BJ (cell line): ENCODE measurements around the gene CMPK2. TPM values are rescaled to one million over a fixed set of nuclear protein-coding genes. Genes with fewer than 3 reads are reported as not detected.
A peak's percentile ranks its signal among the peaks of the same experiment; 100 is the strongest.

Experiments
- CTCF ChIA-PET: fragments of 350-600 bp; formaldehyde crosslinking; extraction: SDS; loops from one replicate; lab custom pipeline; 2021; ENCODE audit warnings: antibody characterized with exemption, inconsistent platforms; lab: Yijun Ruan, JAX
- POLR2A ChIA-PET: fragments of 300-600 bp; sonication (Branson Sonifier 250); formaldehyde crosslinking; extraction: SDS; loops from one replicate; lab custom pipeline; 2021; ENCODE audit warnings: antibody characterized with exemption; lab: Charles Lee
- DNase-seq: peaks from one replicate; pipeline ENCODE4 v3.0.0-alpha.2; 2011; ENCODE audit warnings: low read depth
- H3K27me3 ChIP-seq: 2 replicates; pipeline ENCODE4 v1.6.0; 2011; ENCODE audit warnings: low read length; ENCODE audit not compliant: control insufficient read depth, insufficient read depth
- H3K36me3 ChIP-seq: 2 replicates; pipeline ENCODE4 v1.5.1; 2011; ENCODE audit warnings: low read length; ENCODE audit not compliant: control insufficient read depth, insufficient read depth
- H3K4me3 ChIP-seq: 2 replicates; pipeline ENCODE4 v1.5.1; 2011; ENCODE audit warnings: low read depth, mild to moderate bottlenecking, control low read depth, low read length
- CTCF ChIP-seq: IDR thresholded peaks from 2 replicates; pipeline ENCODE4 v1.5.1; 2011; ENCODE audit warnings: low read depth, mild to moderate bottlenecking, control low read depth, inconsistent platforms, low read length, moderate library complexity; ENCODE audit not compliant: insufficient read depth
- polyA minus RNA-seq: library from RNA; depleted of rRNA, polyadenylated mRNA; stranded (reverse); fragments of >200 nt; gene quantifications from 2 replicates; pipeline ENCODE4 v1.2.3, GENCODE V29; 2011; rRNA and poly(A)+ RNA removed
- polyA plus RNA-seq: library from polyadenylated mRNA; depleted of rRNA; stranded (reverse); fragments of >200 nt; gene quantifications from 2 replicates; pipeline ENCODE4 v1.2.3, GENCODE V29; 2011; rRNA removed

The CMPK2 gene
- polyA plus RNA-seq (0.21 and 0.66 TPM in 2 replicates), polyA minus RNA-seq (0.15 and 0.38 TPM in 2 replicates)

- no peak for DNase-seq
- POLR2A ChIA-PET, result no interaction called here
- CTCF ChIA-PET, result interaction anchor here (0.8 kb wide), 1 partner anchor 635 kb away, joined by 3 read pairs; no protein-coding TSS in a partner anchor
These were observed at the start of gene CMPK2 for GRCh38 chr2:6865346-6866274. Gene CMPK2, minus strand, starts transcription at chr2:6865907. Its CDS starts 211 bp downstream, at chr2:6865696.

GRCh38 chr2:6915399-6915798, 49.7 kb upstream of the CMPK2 start:
- no peak for TF ChIP-seq CTCF

More at GRCh38 chr2:6865346-6866274, at the start of gene CMPK2:
- no peak for TF ChIP-seq CTCF
- H3K27me3 ChIP-seq, result peaks cover 6% of the 10 kb centered on the region
- H3K4me3 ChIP-seq, result peak within 1 kb of the TSS; percentile 56
- H3K36me3 ChIP-seq, result no peaks in the 10 kb centered on the region

GRCh38 chr2:6914828-6915227, 49.1 kb upstream of the CMPK2 start:
- Histone ChIP-seq H3K4me3 (no peak overlapping the region), H3K36me3 (no peaks in the 10 kb centered on the region), H3K27me3 (peaks cover 7% of the 10 kb centered on the region)
- TF ChIP-seq CTCF, result no peak
- ChIA-PET CTCF (interaction anchor here (0.9 kb wide), 1 partner anchor 9 kb away, joined by 3 read pairs; no protein-coding TSS in a partner anchor), POLR2A (no interaction called here)
- no peak for DNase-seq

More at GRCh38 chr2:6915399-6915798, 49.7 kb upstream of the CMPK2 start:
- Histone ChIP-seq H3K36me3 (no peaks in the 10 kb centered on the region), H3K27me3 (peaks cover 7% of the 10 kb centered on the region), H3K4me3 (no peak overlapping the region)
- ChIA-PET CTCF (no interaction called here), POLR2A (no interaction called here)
- DNase-seq, result no peak

GRCh38 chr2:6913415-6914157, 47.9 kb upstream of the CMPK2 start:
- CTCF ChIA-PET, result interaction anchor here (1.7 kb wide), 1 partner anchor 17 kb away, joined by 5 read pairs; no protein-coding TSS in a partner anchor
- POLR2A ChIA-PET, result no interaction called here
- H3K4me3 ChIP-seq, result no peak overlapping the region
- TF ChIP-seq CTCF, result no peak
- H3K36me3 ChIP-seq, result no peaks in the 10 kb centered on the region
- no peak for DNase-seq
- H3K27me3 ChIP-seq, result peaks cover 4% of the 10 kb centered on the region; the same call in 1 of the 2 replicates
